CD14-positive monocyte (primary cell): ENCODE results near the gene KLF13. TPM values are rescaled to one million over a fixed set of nuclear protein-coding genes. Genes with fewer than 3 reads are reported as not detected.

Experiments used
- DNase-seq, 3 donors: peaks; one replicate each; pipeline ENCODE4 v3.0.0-alpha.2; 2011 to 2022
- H2AFZ ChIP-seq: 2 replicates; pipeline ENCODE4 v1.6.0; 2012; ENCODE audit warnings: mild to moderate bottlenecking, low read depth, low read length, inconsistent platforms; ENCODE audit not compliant: insufficient read depth, poor library complexity, severe bottlenecking
- H3K27ac ChIP-seq, 2 donors: 1 replicate in 1 of 2; 2 replicates in 1 of 2; pipeline ENCODE4 v1.5.1; 2012 to 2013; ENCODE audit warnings: low read length in 2 of 2, control low read depth in 1 of 2, inconsistent platforms in 1 of 2, low read depth in 1 of 2, mild to moderate bottlenecking in 1 of 2
- H3K27me3 ChIP-seq, 2 donors: one replicate each; pipeline versions ENCODE4 v1.6.0 to v1.6.1; 2011 to 2013; ENCODE audit warnings: low read length in 2 of 2; ENCODE audit not compliant: control insufficient read depth in 2 of 2, insufficient read depth in 2 of 2
- H3K36me3 ChIP-seq, 2 donors: replicated peaks in 1 of 2; 1 replicate in 1 of 2; 2 replicates in 1 of 2; pipeline versions ENCODE4 v1.5.1 to v1.6.1; 2012 to 2013; ENCODE audit warnings: low read length in 2 of 2, control low read depth in 1 of 2, inconsistent platforms in 1 of 2, mild to moderate bottlenecking in 1 of 2; ENCODE audit not compliant: insufficient read depth in 2 of 2, control insufficient read depth in 1 of 2
- H3K4me1 ChIP-seq, 2 donors: 1 replicate in 1 of 2; 2 replicates in 1 of 2; pipeline versions ENCODE4 v1.5.1 to v1.6.1; 2012 to 2013; ENCODE audit warnings: low read length in 2 of 2, control low read depth in 1 of 2, inconsistent platforms in 1 of 2, mild to moderate bottlenecking in 1 of 2, moderate library complexity in 1 of 2; ENCODE audit not compliant: insufficient read depth in 2 of 2, control insufficient read depth in 1 of 2
- H3K4me2 ChIP-seq: replicated peaks from 2 replicates; pipeline ENCODE3; 2012; ENCODE audit warnings: low read length, moderate library complexity, mild to moderate bottlenecking; ENCODE audit not compliant: poor library complexity, severe bottlenecking; ENCODE audit errors: extremely low read depth
- H3K4me3 ChIP-seq, 3 experiments: fragments of 200-600 bp in 1 of 3; sonication (generic) in 1 of 3; replicated peaks in 1 of 3; 1 replicate in 2 of 3; 2 replicates in 1 of 3; pipeline ENCODE4 v1.5.1; 2011 to 2013; ENCODE audit warnings: low read length in 3 of 3, mild to moderate bottlenecking in 3 of 3, control low read depth in 2 of 3, low read depth in 2 of 3, inconsistent platforms in 1 of 3, moderate library complexity in 1 of 3
- H3K79me2 ChIP-seq: 2 replicates; pipeline ENCODE4 v1.6.0; 2012; ENCODE audit warnings: mild to moderate bottlenecking, control low read depth, inconsistent platforms, low read length, moderate library complexity; ENCODE audit not compliant: insufficient read depth
- H3K9ac ChIP-seq: 2 replicates; pipeline ENCODE4 v1.6.0; 2017; ENCODE audit warnings: low read length, mild to moderate bottlenecking; ENCODE audit not compliant: insufficient read depth, poor library complexity, severe bottlenecking
- H3K9me3 ChIP-seq, 2 donors: replicated peaks in 1 of 2; 1 replicate in 1 of 2; 2 replicates in 1 of 2; pipeline versions ENCODE4 v1.5.1 to v1.6.1; 2012 to 2013; ENCODE audit warnings: low read length in 2 of 2, control low read depth in 1 of 2; ENCODE audit not compliant: control insufficient read depth in 1 of 2, insufficient read depth in 1 of 2
- H4K20me1 ChIP-seq: 2 replicates; pipeline ENCODE4 v1.6.0; 2012; ENCODE audit warnings: mild to moderate bottlenecking, low read length, control low read depth, moderate library complexity; ENCODE audit not compliant: insufficient read depth
- H3K27ac Mint-ChIP-seq, 7 donors: one replicate each; pipeline ENCODE4 v1.8.0; 2020; ENCODE audit warnings: mild to moderate bottlenecking in 7 of 7, mixed read lengths in 7 of 7, moderate library complexity in 6 of 7, inconsistent platforms in 2 of 7
- H3K27me3 Mint-ChIP-seq, 3 donors: one replicate each; pipeline ENCODE4 v1.8.0; 2021 to 2022; ENCODE audit warnings: low read depth in 3 of 3, mild to moderate bottlenecking in 3 of 3, mixed read lengths in 3 of 3, moderate library complexity in 3 of 3, inconsistent platforms in 1 of 3
- H3K36me3 Mint-ChIP-seq, 2 donors: one replicate each; pipeline ENCODE4 v1.8.0; 2020; ENCODE audit warnings: mixed read lengths in 2 of 2, inconsistent platforms in 1 of 2, mild to moderate bottlenecking in 1 of 2
- H3K4me1 Mint-ChIP-seq: one replicate; pipeline ENCODE4 v1.8.0; 2020; ENCODE audit warnings: mild to moderate bottlenecking, mixed read lengths
- H3K4me3 Mint-ChIP-seq, 2 donors: one replicate each; pipeline ENCODE4 v1.8.0; 2020; ENCODE audit warnings: mild to moderate bottlenecking in 2 of 2, mixed read lengths in 2 of 2, moderate library complexity in 1 of 2
- H3K9me3 Mint-ChIP-seq, 7 donors: one replicate each; pipeline ENCODE4 v1.8.0; 2020 to 2022; ENCODE audit warnings: mixed read lengths in 7 of 7, mild to moderate bottlenecking in 6 of 7, moderate library complexity in 6 of 7, inconsistent platforms in 2 of 7
- CTCF ChIP-seq: fragments of 200-600 bp; IDR thresholded peaks from one replicate; pipeline ENCODE4 v1.8.0; 2022; ENCODE audit warnings: antibody characterized with exemption, mild to moderate bottlenecking
- WGBS: methylation state at CpG from one replicate; pipeline ENCODE4 v1.1.5; 2013; ENCODE audit warnings: missing lambda C conversion rate; ENCODE audit not compliant: insufficient coverage; 5-methylcytosine and 5-hydroxymethylcytosine counted together
- intact Hi-C, 2 donors: fragments of 100-400 bp; cut with micrococcal nuclease; formaldehyde crosslinking; loops; one replicate each; pipeline versions ENCODE4 v1.15.0 to v1.15.1; 2023
- polyA plus RNA-seq, 3 donors: library from polyadenylated mRNA; depleted of rRNA in 1 of 3; unstranded in 2 of 3; stranded (reverse) in 1 of 3; fragments of 300-500 nt in 2 of 3; fragments of >200 nt in 1 of 3; fragmentation: Illumina TruSeq in 2 of 3; gene quantifications; 1 replicate in 2 of 3; 2 replicates in 1 of 3; pipeline ENCODE4 v1.2.3, GENCODE V29; 2012 to 2021

KLF13 gene
- polyA plus RNA-seq, 3 donors = 22.5 to 121 (median 28.0) TPM

- no peaks in the 10 kb centered on the region for H3K27me3 ChIP-seq
- H3K9me3 Mint-ChIP-seq = no peaks in the 10 kb centered on the region
- no peak for TF ChIP-seq CTCF
- peaks cover 68 to 78% of the 10 kb centered on the region in 2 donors for H3K4me1 ChIP-seq
- H3K4me3 ChIP-seq = no peak overlapping the region
- no peak overlapping the region for H3K9ac ChIP-seq
- intact Hi-C loops = no loop called here
- peaks cover 13 to 69% of the 10 kb centered on the region in 2 donors for H3K36me3 Mint-ChIP-seq
- peak overlapping the region in 5 of 7 donors; percentile 36 to 85 (median 63) for H3K27ac Mint-ChIP-seq
- H3K27me3 Mint-ChIP-seq = no peaks in the 10 kb centered on the region
- WGBS = 97% methylated on average over 3 of the region's 4 CpGs
- peaks cover 100% of the 10 kb centered on the region for H4K20me1 ChIP-seq
- peak overlapping the region in 1 of 2 donors; percentile 72 for H3K27ac ChIP-seq
- no peaks in the 10 kb centered on the region for H3K9me3 ChIP-seq
- no peak overlapping the region for H3K4me3 Mint-ChIP-seq
- no peak overlapping the region for H2AFZ ChIP-seq
- peaks cover 91% of the 10 kb centered on the region for H3K4me1 Mint-ChIP-seq
- peak overlapping the region; percentile 39 for H3K4me2 ChIP-seq
- peaks cover 15 to 43% of the 10 kb centered on the region in 2 donors for H3K36me3 ChIP-seq
- peaks cover 100% of the 10 kb centered on the region for H3K79me2 ChIP-seq
- DNase-seq = no peak
Measured at GRCh38 chr15:31341496-31342195, 15.0 kb downstream of the KLF13 start.

DNA sequence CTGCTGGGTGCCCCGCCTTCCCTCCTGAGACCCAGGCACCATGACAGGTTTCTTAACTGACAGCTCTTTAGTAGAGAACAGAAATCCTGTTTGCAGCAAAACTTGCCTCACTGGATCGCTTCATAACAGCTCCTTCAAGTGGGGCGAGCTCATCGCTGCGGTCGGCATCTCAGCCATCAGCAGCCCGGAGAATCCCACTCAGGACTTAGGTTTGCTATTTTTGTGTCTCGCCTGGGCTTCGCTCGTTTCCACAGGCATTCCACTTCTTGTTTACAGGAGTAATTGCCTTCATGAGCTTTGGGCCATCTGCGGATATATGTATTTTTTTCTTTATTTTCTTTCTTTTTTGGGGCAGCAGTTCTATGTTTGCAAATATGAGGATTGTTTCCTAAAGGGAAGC is 15.7 kb downstream of the KLF13 start:
- peaks cover 100% of the 10 kb centered on the region for H4K20me1 ChIP-seq
- intact Hi-C loops = no loop called here
- H3K27me3 ChIP-seq = no peaks in the 10 kb centered on the region
- no peak for TF ChIP-seq CTCF
- peak overlapping the region; percentile 8 to 72 for H3K27ac ChIP-seq
- H3K4me1 ChIP-seq = peaks cover 61 to 78% of the 10 kb centered on the region in 2 donors
- H3K79me2 ChIP-seq = peaks cover 100% of the 10 kb centered on the region
- Mint-ChIP-seq H3K36me3 (peaks cover 15 to 73% of the 10 kb centered on the region in 2 donors), H3K4me1 (peaks cover 90% of the 10 kb centered on the region), H3K9me3 (no peaks in the 10 kb centered on the region), H3K27ac (peak overlapping the region in 5 of 7 donors; percentile 52 to 86 (median 65)), H3K27me3 (no peaks in the 10 kb centered on the region), H3K4me3 (peak overlapping the region in 1 of 2 donors; percentile 35)
- WGBS = 88% methylated on average over 10 of the region's 11 CpGs
- H3K4me3 ChIP-seq = no peak overlapping the region
- no peaks in the 10 kb centered on the region for H3K9me3 ChIP-seq
- no peak for DNase-seq
- no peak overlapping the region for H2AFZ ChIP-seq
- no peak overlapping the region for H3K9ac ChIP-seq
- H3K4me2 ChIP-seq = peak overlapping the region; percentile 39
- peaks cover 16 to 51% of the 10 kb centered on the region in 2 donors for H3K36me3 ChIP-seq
